Astrocyte of the cerebellum (primary cell): ENCODE data around the gene EHMT2.
"Not testable (repeated sequence)": the region's sequence is repeated elsewhere in the genome, so short reads cannot be mapped to it uniquely, and the experiment has no call there.

Experiments used
- DNase-seq: peaks from one replicate; pipeline ENCODE4 v3.0.0-alpha.2; 2011; ENCODE audit warnings: low read depth
- H3K4me3 ChIP-seq: 2 replicates; pipeline ENCODE4 v1.5.1; 2011; ENCODE audit warnings: mild to moderate bottlenecking, low read depth, low read length, moderate library complexity
- in situ Hi-C: cut with HindIII; loops from 2 replicates; pipeline ENCODE4 v1.10.0; 2017; ENCODE audit warnings: low sequenced_read_pairs
- TF ChIP-seq, protein P1 (sequence below): IDR thresholded peaks from 2 replicates; pipeline ENCODE4 v1.5.1; 2012; ENCODE audit warnings: low read length, low read depth, moderate library complexity, mild to moderate bottlenecking; ENCODE audit errors: missing control alignments

EHMT2 gene

GRCh38 chr6:31874084-31874670 lies 23.3 kb downstream of the EHMT2 start:
- H3K4me3 ChIP-seq, result no peak overlapping the region
- DNase-seq, result no peak
- TF ChIP-seq, protein P1, sequence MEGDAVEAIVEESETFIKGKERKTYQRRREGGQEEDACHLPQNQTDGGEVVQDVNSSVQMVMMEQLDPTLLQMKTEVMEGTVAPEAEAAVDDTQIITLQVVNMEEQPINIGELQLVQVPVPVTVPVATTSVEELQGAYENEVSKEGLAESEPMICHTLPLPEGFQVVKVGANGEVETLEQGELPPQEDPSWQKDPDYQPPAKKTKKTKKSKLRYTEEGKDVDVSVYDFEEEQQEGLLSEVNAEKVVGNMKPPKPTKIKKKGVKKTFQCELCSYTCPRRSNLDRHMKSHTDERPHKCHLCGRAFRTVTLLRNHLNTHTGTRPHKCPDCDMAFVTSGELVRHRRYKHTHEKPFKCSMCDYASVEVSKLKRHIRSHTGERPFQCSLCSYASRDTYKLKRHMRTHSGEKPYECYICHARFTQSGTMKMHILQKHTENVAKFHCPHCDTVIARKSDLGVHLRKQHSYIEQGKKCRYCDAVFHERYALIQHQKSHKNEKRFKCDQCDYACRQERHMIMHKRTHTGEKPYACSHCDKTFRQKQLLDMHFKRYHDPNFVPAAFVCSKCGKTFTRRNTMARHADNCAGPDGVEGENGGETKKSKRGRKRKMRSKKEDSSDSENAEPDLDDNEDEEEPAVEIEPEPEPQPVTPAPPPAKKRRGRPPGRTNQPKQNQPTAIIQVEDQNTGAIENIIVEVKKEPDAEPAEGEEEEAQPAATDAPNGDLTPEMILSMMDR, result no peak
- in situ Hi-C loops, result no loop called here

- H3K4me3 ChIP-seq, result no peak overlapping the region
- TF ChIP-seq, protein P1, result no peak
- in situ Hi-C loops, result no loop called here
- DNase-seq, result no peak
Observed at GRCh38 chr6:31871046-31871659, 26.3 kb downstream of the EHMT2 start.

- no peak for DNase-seq
- TF ChIP-seq, protein P1, result no peak
- in situ Hi-C loops, result no loop called here
- H3K4me3 ChIP-seq, result no peak overlapping the region
Observed at GRCh38 chr6:31870385-31870921, 27.0 kb downstream of the EHMT2 start.

GRCh38 chr6:31869343-31869742 lies 28.2 kb downstream of the EHMT2 start:
- TF ChIP-seq, protein P1, result no peak
- H3K4me3 ChIP-seq, result no peak overlapping the region
- DNase-seq, result no peak
- in situ Hi-C loops, result no loop called here

- in situ Hi-C loops, H3K4me3 ChIP-seq, DNase-seq: not testable (repeated sequence)
Observed at GRCh38 chr6:31868658-31868971, 28.9 kb downstream of the EHMT2 start.

- in situ Hi-C loops, result no loop called here
- TF ChIP-seq, protein P1, result no peak
- DNase-seq, result no peak
- no peak overlapping the region for H3K4me3 ChIP-seq
Observed at GRCh38 chr6:31865205-31866118, 32.0 kb downstream of the EHMT2 start.
